ENCODE measurements around the gene ACTL9.

Gene ACTL9

DNA sequence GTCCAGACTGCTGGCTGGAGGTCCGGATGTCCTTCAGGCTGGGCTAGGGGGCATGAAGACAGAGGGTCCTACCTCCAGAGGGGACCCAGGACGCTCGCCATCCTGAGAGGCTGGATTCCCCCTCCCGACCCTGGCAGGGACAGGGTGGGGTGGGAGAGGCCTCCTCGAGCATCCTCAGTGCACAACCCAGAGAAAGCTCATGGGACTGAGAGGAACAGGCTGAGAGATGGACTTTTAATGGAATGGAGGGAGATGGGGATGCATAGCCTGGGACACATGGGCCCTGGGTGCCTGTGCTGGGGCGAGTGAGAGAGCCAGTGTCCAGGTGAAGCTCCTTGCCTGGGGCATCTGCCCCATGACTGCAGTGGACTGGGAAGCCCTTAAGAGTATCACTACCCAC lies 3.1 kb downstream of the ACTL9 start:
- TF ChIP-seq GATA2 (IDR thresholded peaks at IDR 0.05; ENCODE audit: low read depth, low read length) (no peak), GATA3 (IDR thresholded peaks at IDR 0.05; ENCODE audit: low read depth, low read length) (no peak)

DNA sequence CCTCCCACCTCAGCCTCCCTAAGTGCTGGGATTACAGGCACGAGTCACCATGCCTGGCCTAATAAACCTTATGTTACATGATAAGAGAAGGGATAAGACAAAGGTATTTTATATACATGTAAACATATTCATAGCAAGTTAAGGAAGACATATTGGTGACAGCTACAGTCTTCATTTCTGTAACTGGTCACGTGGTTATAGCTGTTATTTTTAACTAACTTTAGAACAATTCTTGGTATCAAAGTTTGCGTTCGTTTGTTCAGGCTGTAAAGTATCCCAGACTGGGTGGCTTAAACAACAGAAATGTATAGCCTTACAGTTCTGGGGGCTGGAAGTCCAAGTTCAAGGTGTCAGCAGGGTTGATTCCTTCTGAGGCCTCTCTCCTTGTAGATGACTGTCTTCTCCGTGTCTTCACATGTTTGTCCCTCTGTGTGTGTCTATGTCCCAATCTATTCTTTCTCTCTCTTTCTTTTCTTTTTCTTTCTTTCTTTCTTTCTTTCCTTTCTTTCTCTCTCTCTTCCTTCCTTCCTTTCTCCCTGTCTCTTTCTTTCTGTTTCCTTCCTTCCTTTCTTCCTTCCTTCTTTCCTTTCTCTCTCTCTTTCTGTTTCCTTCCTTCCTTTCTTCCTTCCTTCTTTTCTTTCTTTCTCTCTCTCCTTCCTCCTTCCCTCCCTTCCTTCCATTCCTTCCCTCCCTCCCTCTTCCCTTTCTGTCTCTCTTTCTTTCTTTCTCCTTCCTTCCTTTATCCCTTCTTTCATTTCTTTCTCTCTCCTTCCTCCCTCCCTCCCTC lies 7.6 kb downstream of the ACTL9 start:
- TF ChIP-seq GATA3 (IDR thresholded peaks at IDR 0.05; ENCODE audit: low read depth, low read length): no peak

DNA sequence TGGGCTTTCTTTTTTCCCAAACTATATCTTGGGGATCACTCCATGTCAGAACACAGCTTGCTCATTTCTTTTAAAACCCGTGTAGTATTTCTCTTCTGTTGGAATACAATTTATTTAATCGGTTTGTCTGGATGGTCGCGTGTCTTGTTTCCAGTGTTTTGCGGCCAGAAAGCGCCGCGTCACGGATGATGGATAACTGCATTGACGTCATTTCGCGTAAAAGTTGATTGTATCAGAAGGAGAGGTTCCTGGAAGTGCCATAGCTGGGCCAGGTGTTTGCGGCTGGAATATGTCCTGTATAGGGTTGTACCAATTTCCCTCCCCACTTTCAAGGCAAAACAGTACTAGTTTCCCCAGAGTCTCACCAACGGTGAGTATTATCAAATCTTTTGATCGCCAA lies 9.7 kb downstream of the ACTL9 start:
- TF ChIP-seq GATA3 (IDR thresholded peaks at IDR 0.05; ENCODE audit: low read depth, low read length) (no peak), GATA2 (IDR thresholded peaks at IDR 0.05; ENCODE audit: low read depth, low read length) (no peak)

DNA sequence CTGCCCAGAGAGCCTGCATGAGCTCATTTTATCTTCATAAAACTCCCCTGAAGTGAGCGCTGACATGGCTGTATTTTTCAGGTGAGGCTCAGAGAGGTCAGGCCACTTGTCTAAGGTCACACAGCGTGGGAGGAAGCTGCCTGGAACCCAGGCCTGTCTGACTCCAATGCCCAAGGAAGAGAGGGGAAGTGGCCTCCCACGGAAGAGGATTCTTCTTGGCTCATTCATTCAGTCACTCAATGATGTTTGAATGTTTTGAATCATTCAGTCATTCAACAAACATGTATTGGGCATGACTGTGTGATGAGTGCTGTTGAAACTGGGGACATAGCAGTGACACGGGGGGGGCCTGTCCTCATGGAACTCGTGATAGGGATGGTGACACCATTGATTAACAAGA lies 12.0 kb downstream of the ACTL9 start:
- TF ChIP-seq GATA3 (IDR thresholded peaks at IDR 0.05; ENCODE audit: low read depth, low read length): no peak
- no peak for TF ChIP-seq GATA2 (IDR thresholded peaks at IDR 0.05; ENCODE audit: low read depth, low read length)

DNA sequence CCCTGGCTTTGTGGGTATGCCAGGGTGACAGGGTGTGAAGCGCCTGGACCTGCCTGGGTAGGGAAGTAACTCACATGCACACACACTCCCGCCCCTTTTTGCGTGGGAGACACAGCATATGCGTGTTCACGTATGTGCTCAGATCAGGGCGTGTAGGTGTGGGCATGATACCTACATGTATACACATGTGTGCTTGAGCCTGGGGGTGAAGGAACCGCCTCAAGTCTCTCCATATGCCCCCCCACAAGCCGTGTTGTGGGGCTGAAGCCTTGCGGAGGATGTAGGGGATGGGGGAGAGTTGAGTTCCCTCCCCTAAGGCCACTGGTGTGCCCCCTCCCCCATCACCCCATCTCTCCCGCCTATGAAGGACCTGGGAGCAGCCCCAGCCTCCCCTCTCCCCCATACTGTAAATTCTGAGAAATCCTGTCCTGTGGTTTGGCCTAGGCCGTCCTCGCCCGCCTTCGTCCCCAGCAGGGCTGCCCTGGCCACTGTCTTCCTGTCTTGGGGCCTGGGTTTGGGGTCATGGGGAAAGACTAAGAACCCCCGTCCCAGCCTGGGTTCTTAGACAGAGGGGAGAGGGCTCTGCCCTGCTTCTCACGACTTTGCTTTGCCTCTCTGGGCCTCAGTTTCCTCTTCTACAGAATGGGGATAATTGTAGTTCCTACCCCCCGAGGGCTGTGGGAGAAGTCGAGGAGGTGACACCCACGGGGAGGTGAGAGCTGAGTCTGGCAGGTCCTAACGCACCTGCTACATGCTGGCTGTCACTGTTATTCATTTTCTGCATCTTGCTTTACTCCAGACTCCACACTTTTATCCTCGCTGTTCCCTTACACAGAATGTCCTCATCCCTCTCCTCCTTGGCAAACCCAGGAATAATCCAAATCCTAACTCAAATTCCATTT lies 14.3 kb downstream of the ACTL9 start:
- TF ChIP-seq GATA2 (IDR thresholded peaks at IDR 0.05; ENCODE audit: low read depth, low read length) (no peak), GATA3 (IDR thresholded peaks at IDR 0.05; ENCODE audit: low read depth, low read length) (no peak)

DNA sequence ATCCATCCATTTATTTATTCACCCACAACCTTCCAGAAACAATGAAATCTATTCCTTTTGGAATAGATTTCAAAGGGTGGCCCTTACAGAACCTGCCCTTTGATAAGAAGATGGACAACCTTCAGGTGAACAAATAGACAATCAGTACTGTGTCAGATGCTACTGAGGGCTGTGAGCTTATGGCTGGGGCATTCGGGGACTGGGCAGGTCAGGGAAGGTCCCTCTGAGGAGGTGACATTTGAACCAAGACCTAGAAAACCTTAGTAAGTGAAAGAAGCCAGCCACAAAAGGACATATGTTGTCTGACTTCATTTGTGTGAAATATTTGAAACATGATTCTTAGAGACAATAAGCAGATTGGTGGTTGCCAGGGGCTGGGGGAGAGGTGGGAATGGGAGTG lies 15.7 kb downstream of the ACTL9 start:
- TF ChIP-seq GATA2 (IDR thresholded peaks at IDR 0.05; ENCODE audit: low read depth, low read length) (no peak), GATA3 (IDR thresholded peaks at IDR 0.05; ENCODE audit: low read depth, low read length) (no peak)

DNA sequence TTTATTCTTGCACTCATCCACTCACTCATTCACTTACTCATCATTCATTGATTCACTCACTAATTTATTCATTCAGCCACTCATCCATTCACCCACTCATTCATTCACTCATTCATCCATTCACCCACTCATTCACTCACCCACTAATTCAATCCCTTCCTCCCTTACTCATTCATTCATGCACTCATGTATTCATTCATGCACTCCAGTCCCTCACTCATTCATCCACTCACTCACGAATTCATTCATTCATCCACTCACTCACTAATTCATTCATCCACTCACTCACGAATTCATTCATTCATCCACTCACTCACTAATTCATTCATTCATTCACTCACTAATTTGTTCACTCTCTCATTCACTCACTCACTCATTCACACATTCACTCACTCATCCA lies 16.1 kb downstream of the ACTL9 start:
- TF ChIP-seq GATA3 (IDR thresholded peaks at IDR 0.05; ENCODE audit: low read depth, low read length) (no peak), GATA2 (IDR thresholded peaks at IDR 0.05; ENCODE audit: low read depth, low read length) (no peak)

DNA sequence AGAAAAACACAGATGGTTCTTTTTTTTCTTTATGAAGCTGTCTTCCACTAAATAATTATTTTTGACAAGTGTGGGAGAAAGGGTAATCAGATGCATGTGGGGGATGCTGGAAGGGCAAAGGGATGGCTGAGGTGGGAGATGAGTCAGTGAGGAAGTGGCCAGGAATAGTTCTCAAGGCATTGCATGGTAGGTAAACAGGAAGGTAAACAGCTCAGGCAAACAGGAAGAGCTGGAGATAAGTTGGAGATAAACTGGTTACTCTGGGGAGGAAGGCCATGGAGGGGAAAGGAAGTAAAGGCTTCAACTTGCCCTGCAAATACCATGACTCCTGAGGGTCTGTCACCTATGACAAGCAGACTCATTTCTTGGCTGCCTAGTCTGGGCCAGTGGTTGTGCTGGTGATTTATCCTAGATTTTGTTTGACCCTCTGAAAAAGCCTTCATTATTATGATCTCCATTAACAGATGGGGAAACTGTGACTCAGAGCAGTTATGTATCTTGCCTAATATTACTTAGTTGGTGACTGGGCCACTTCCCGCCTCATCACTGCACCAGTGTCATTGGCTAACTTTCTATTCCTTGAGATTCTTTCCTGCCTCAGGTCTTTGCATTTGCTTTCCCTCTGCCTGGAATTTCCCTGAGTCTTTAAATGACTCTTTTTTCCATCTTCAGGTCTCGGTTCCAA lies 17.1 kb downstream of the ACTL9 start:
- TF ChIP-seq GATA2 (IDR thresholded peaks at IDR 0.05; ENCODE audit: low read depth, low read length) (no peak), GATA3 (IDR thresholded peaks at IDR 0.05; ENCODE audit: low read depth, low read length) (no peak)

DNA sequence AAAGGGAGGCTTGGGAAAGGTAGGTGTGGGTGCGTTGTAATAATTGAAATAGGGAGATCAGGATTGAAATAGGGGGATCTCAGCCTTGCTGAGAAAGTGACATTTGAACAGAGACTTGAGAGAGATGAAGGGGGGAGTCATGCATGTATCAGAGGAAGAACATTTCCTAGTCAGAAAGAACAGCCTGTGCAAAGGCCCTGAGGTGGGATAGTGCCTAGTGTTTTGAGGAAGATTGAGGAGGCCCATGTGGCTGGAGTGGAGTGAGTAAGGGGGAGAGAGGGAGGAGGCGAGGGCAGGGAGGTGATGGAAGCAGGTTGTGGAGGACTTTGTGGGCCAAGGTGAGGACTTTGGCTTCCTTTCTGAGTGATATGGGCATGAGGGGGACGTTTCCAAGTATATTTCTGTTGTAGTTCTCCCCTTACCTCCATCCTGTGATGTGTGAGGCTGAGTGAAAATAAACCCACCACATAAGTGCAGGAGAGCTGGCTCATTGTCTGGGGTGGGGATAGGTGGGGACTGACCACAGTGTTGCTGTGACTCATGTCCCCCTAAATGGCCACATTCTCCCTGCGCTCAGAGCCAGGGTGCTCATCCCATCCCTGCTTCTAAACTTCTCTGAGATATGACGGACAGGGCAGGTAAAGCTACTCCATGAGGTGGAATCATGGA lies 17.8 kb downstream of the ACTL9 start:
- TF ChIP-seq GATA3 (IDR thresholded peaks at IDR 0.05; ENCODE audit: low read depth, low read length): no peak
- TF ChIP-seq GATA2 (IDR thresholded peaks at IDR 0.05; ENCODE audit: low read depth, low read length): no peak

DNA sequence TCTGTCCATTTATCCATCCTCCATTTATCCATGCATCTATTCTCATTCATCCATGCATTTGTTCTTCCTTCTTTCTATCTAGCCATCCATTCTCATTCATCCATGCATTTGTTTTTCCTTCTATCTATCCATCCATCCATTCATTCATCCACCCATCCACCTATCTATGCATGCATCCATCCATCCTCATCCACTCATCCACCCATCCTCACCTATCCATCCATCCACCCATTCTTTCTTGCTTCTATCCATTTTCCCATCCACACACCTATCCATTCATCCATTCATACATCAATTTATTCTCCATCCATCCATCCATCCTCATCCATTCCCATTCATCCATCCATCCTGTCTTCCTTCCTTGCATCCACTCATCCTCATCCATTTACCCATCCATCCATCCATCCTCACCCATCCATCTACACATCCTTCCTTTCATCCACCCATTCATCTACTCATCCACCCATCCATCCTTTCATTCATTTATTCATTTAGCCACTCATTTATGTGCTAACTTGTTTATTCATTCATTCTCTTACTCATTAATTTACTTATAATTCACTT lies 20.3 kb downstream of the ACTL9 start:
- TF ChIP-seq GATA2 (IDR thresholded peaks at IDR 0.05; ENCODE audit: low read depth, low read length): no peak

DNA sequence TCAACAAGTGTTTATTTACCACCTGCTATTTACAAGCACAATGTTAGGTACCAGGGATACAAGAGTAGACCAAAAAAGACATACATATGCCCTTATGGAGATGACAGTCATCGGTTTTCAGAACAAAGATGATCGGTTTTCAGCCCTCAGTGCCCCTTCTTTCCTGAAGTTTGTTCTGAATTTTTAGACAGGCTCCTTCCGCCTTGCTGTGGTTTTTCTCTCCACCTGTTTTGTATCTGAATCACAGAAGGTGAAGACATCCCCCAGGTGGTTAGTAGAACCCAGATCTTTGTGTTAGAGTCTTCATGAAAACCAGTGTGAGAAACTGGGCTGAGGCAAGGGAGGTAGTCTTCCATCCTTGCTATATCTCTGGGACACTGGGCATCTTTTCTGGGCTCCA lies 23.5 kb downstream of the ACTL9 start:
- TF ChIP-seq GATA2 (IDR thresholded peaks at IDR 0.05; ENCODE audit: low read depth, low read length) (no peak), GATA3 (IDR thresholded peaks at IDR 0.05; ENCODE audit: low read depth, low read length) (no peak)

DNA sequence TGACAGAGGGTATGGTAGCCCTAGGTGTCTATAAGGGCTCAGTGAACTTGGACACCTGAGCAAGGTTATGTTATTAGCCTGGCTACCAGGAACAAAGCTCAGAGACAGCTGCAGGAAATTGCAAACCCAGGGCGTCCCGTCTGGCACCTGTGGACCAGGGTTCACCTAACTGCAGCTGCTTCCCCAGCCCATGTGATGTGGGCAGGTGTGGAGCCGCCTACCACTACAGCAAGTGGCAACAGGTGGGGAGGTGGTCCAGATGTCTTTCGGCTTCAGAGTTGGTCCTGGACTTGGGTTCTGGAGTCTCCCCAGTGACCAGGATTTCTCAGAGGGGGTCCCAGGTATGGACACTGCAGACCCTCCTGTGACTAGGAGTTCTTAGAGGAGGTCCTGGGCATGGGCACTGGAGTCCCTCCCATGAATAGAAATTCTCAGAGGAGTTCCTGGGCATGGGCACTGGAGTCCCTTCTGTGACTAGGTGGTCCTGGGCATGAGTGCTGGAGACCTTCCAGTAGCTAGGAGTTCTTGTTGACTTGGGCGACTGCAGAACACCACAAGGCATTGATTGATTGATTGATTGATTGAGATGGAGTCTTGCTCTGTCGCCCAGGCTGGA lies 25.2 kb downstream of the ACTL9 start:
- TF ChIP-seq GATA3 (IDR thresholded peaks at IDR 0.05; ENCODE audit: low read depth, low read length) (no peak), GATA2 (IDR thresholded peaks at IDR 0.05; ENCODE audit: low read depth, low read length) (no peak)

DNA sequence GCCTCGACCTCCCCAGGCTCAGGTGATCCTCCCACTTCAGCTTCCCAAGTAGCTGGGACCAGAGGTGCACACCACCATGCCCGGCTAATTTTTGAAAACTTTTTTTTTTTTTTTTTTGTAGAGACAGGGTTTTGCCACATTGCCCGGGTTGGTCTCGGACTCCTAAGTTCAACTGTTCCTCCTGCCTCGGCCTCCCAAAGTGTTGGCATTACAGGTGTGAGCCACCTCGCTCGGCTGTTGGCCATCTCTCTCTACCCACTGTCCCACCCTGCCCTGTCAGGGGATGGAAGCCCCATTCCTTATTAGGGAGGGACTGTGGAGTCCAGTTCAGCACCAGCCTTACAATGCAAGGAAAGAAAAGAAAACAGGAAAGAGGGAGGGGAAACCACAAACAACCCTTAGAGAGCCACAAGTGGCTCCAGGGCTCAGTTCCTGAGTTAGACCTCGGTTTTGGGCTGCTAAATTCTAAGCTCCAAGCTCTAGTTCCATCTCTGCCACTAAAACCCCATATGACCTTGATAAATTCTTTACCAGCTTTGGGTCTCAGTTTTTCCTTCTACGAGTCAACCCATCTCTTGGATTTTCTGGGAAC lies 31.7 kb downstream of the ACTL9 start:
- TF ChIP-seq GATA3 (IDR thresholded peaks at IDR 0.05; ENCODE audit: low read depth, low read length): no peak
- TF ChIP-seq GATA2 (IDR thresholded peaks at IDR 0.05; ENCODE audit: low read depth, low read length): no peak
